Activated B cell treated with CpG ODN at 0.5 μM for 24 hours (primary cell): ENCODE measurements around the gene MYBPH. TPM values are rescaled to one million over a fixed set of nuclear protein-coding genes. Genes with fewer than 3 reads are reported as not detected.

Experiments used
- ATAC-seq: fragments of 200-7000 bp; cut with Tn5 transposase; one replicate; pipeline ENCODE4 v1.10.0; 2021; ENCODE audit warnings: low read depth, mild to moderate bottlenecking, moderate library complexity
- CTCF ChIA-PET: fragments of 350-600 bp; sonication (Branson Sonifier 250); formaldehyde crosslinking; loops from one replicate; lab custom pipeline; 2021; ENCODE audit warnings: antibody characterized with exemption; lab: Charles Lee
- POLR2A ChIA-PET: fragments of 350-600 bp; sonication (Branson Sonifier 250); formaldehyde crosslinking; loops from one replicate; lab custom pipeline; 2021; ENCODE audit warnings: antibody characterized with exemption; lab: Charles Lee
- DNase-seq: peaks from one replicate; pipeline ENCODE4 v3.0.0; 2022
- H3K27ac Mint-ChIP-seq: one replicate; pipeline ENCODE4 v1.8.0; 2020; ENCODE audit warnings: mixed read lengths
- H3K27me3 Mint-ChIP-seq: one replicate; pipeline ENCODE4 v1.8.0; 2021; ENCODE audit warnings: mixed read lengths
- H3K36me3 Mint-ChIP-seq: one replicate; pipeline ENCODE4 v1.8.0; 2021; ENCODE audit warnings: low read depth, mixed read lengths
- H3K4me1 Mint-ChIP-seq: one replicate; pipeline ENCODE4 v1.8.0; 2021; ENCODE audit warnings: mixed read lengths
- H3K4me3 Mint-ChIP-seq: one replicate; pipeline ENCODE4 v1.8.0; 2020; ENCODE audit warnings: mild to moderate bottlenecking, mixed read lengths
- H3K9me3 Mint-ChIP-seq: one replicate; pipeline ENCODE4 v1.8.0; 2020; ENCODE audit warnings: mixed read lengths
- intact Hi-C: fragments of 100-400 bp; cut with micrococcal nuclease; formaldehyde crosslinking; loops from one replicate; pipeline ENCODE4 v1.15.1; 2024
- total RNA-seq: library from RNA; stranded (reverse); gene quantifications from 2 replicates; pipeline ENCODE4 v1.2.3, GENCODE V29; 2022
- TF ChIP-seq, protein P1 (sequence below): fragments of 200-600 bp; IDR thresholded peaks from one replicate; pipeline ENCODE4 v1.8.0; 2022; ENCODE audit warnings: antibody characterized with exemption, mild to moderate bottlenecking

The MYBPH gene
- total RNA-seq, 1 donor from 2014 or later: not detected

DNA sequence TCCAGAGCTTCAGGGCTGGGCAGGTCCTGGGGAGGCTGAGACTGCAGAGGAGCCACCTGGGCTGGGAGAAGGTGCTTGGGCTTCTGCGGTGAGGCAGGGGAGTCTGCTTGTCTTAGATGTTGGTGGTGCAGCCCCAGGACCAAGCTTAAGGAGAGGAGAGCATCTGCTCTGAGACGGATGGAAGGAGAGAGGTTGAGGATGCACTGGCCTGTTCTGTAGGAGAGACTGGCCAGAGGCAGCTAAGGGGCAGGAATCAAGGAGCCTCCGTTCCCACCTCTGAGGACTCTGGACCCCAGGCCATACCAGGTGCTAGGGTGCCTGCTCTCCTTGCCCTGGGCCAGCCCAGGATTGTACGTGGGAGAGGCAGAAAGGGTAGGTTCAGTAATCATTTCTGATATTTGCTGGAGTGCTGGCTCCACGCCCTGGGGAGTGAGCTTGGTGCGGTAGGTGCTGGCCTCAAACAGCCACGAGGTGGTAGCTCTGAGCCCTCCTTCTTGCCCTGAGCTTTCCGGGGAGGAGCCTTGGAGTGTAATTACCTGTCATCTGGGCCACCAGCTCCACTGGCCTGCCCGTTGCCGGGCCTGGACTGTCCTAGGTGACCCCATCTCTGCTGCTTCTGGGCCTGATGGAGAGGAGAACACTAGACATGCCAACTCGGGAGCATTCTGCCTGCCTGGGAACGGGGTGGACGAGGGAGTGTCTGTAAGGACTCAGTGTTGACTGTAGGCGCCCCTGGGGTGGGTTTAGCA, 9.3 kb downstream of the MYBPH start:
- POLR2A ChIA-PET: no interaction called here

DNA sequence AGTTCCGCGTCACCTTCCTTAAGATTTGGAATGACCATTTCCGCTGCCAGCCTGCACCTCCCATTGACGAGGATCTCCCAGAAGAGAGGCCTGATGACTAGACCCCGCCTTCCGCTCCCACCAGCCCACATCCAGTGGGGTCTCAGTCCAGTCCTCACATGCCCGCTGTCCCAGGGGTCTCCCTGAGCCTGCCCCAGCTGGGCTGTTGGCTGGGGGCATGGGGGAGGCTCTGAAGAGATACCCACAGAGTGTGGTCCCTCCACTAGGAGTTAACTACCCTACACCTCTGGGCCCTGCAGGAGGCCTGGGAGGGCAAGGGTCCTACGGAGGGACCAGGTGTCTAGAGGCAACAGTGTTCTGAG, 9.8 kb downstream of the MYBPH start:
- intact Hi-C loops: loop anchor here (1.0 kb wide), 1 partner anchor 51 kb away; no protein-coding TSS in a partner anchor
- H3K9me3 Mint-ChIP-seq: no peaks in the 10 kb centered on the region
- ATAC-seq (no peak), DNase-seq (no peak)
- peaks cover 3% of the 10 kb centered on the region for H3K4me1 Mint-ChIP-seq
- no peak overlapping the region for H3K27ac Mint-ChIP-seq
- TF ChIP-seq, protein P1, sequence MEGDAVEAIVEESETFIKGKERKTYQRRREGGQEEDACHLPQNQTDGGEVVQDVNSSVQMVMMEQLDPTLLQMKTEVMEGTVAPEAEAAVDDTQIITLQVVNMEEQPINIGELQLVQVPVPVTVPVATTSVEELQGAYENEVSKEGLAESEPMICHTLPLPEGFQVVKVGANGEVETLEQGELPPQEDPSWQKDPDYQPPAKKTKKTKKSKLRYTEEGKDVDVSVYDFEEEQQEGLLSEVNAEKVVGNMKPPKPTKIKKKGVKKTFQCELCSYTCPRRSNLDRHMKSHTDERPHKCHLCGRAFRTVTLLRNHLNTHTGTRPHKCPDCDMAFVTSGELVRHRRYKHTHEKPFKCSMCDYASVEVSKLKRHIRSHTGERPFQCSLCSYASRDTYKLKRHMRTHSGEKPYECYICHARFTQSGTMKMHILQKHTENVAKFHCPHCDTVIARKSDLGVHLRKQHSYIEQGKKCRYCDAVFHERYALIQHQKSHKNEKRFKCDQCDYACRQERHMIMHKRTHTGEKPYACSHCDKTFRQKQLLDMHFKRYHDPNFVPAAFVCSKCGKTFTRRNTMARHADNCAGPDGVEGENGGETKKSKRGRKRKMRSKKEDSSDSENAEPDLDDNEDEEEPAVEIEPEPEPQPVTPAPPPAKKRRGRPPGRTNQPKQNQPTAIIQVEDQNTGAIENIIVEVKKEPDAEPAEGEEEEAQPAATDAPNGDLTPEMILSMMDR: no peak
- POLR2A ChIA-PET: no interaction called here
- H3K4me3 Mint-ChIP-seq: no peak overlapping the region
- H3K36me3 Mint-ChIP-seq: no peaks in the 10 kb centered on the region
- CTCF ChIA-PET: interaction anchor here (1.5 kb wide), 1 partner anchor 127 kb away, joined by 3 read pairs; no protein-coding TSS in a partner anchor
- peaks cover 29% of the 10 kb centered on the region for H3K27me3 Mint-ChIP-seq

More for the DNA sequence above, 9.3 kb downstream of the MYBPH start:
- Mint-ChIP-seq H3K9me3 (no peaks in the 10 kb centered on the region), H3K27ac (no peak overlapping the region), H3K27me3 (peaks cover 25% of the 10 kb centered on the region), H3K36me3 (no peaks in the 10 kb centered on the region), H3K4me1 (peaks cover 3% of the 10 kb centered on the region), H3K4me3 (no peak overlapping the region)
- ATAC-seq (peak; percentile 34), DNase-seq (no peak)
- intact Hi-C loops: loop anchor here (1.0 kb wide), 1 partner anchor 50 kb away; no protein-coding TSS in a partner anchor
- TF ChIP-seq, protein P1: no peak
- CTCF ChIA-PET: interaction anchor here (1.1 kb wide), 1 partner anchor 50 kb away, joined by 7 read pairs; no protein-coding TSS in a partner anchor

DNA sequence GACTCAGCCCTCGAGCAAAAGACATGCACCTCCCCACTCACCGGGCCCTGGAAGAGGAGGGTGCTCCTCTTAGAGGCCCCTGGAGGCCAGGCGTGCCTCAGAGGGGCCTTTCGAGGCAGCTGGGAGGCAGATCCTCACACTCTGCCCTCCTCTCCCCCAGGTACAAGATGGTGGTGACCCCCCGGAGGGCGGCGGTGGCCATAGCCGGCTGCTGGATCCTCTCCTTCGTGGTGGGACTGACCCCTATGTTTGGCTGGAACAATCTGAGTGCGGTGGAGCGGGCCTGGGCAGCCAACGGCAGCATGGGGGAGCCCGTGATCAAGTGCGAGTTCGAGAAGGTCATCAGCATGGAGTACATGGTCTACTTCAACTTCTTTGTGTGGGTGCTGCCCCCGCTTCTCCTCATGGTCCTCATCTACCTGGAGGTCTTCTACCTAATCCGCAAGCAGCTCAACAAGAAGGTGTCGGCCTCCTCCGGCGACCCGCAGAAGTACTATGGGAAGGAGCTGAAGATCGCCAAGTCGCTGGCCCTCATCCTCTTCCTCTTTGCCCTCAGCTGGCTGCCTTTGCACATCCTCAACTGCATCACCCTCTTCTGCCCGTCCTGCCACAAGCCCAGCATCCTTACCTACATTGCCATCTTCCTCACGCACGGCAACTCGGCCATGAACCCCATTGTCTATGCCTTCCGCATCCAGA, 10.4 kb downstream of the MYBPH start:
- no peaks in the 10 kb centered on the region for H3K36me3 Mint-ChIP-seq
- intact Hi-C loops: no loop called here
- POLR2A ChIA-PET: no interaction called here
- no peak for DNase-seq
- no peak overlapping the region for H3K4me3 Mint-ChIP-seq
- peaks cover 29% of the 10 kb centered on the region for H3K27me3 Mint-ChIP-seq
- ATAC-seq: no peak
- no peaks in the 10 kb centered on the region for H3K9me3 Mint-ChIP-seq
- TF ChIP-seq, protein P1: no peak
- CTCF ChIA-PET: interaction anchor here (1.5 kb wide), 1 partner anchor 126 kb away, joined by 3 read pairs; no protein-coding TSS in a partner anchor
- H3K4me1 Mint-ChIP-seq: peaks cover 3% of the 10 kb centered on the region
- H3K27ac Mint-ChIP-seq: no peak overlapping the region

DNA sequence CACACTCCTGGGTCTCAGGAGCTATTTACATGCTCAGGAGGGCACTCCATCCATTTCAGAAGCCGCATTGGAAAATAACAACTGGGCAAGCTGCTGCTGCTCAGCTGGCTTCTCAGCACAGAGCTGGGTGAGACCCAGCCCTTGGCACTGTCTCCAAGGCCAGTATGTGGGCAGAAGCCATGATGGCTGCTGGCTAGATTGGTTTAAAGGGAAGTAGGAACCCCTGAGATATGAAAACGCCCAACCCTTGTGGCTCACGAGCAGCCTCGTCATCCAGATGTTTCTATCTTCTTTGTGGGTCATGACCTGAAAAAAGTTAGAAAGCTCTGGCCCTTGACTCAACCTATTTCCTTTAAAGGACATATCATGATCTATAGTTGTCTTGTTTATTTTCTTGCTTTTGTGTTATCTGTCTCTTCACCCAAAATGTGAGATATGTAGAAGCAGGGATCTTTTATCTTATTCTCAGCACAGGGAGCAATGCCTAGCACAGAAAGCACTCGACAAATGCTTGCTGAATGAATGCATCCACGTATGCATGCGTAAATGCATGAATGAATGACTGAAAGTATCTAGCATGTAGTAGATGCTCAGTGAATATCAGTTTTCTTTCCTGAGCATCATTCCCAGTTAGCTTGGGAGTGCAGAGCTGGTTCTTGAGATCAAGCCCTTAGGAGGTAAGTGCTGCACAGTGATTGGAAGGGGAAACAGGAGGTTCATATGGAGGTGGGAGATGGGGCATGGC, 11.6 kb downstream of the MYBPH start:
- CTCF ChIA-PET: interaction anchor here (1.2 to 1.5 kb wide), 2 partner anchors 52 to 125 kb away, joined by 3 read pairs; no protein-coding TSS in a partner anchor

More for the DNA sequence above, 11.6 kb downstream of the MYBPH start:
- POLR2A ChIA-PET: no interaction called here
- Mint-ChIP-seq H3K4me1 (peaks cover 3% of the 10 kb centered on the region), H3K27ac (no peak overlapping the region), H3K4me3 (no peak overlapping the region), H3K9me3 (no peaks in the 10 kb centered on the region), H3K27me3 (peaks cover 29% of the 10 kb centered on the region), H3K36me3 (no peaks in the 10 kb centered on the region)
- DNase-seq: no peak
- intact Hi-C loops: no loop called here
- no peak for ATAC-seq
- TF ChIP-seq, protein P1: no peak
